ENCODE data around the gene PRDM5.

PRDM5 gene

DNA sequence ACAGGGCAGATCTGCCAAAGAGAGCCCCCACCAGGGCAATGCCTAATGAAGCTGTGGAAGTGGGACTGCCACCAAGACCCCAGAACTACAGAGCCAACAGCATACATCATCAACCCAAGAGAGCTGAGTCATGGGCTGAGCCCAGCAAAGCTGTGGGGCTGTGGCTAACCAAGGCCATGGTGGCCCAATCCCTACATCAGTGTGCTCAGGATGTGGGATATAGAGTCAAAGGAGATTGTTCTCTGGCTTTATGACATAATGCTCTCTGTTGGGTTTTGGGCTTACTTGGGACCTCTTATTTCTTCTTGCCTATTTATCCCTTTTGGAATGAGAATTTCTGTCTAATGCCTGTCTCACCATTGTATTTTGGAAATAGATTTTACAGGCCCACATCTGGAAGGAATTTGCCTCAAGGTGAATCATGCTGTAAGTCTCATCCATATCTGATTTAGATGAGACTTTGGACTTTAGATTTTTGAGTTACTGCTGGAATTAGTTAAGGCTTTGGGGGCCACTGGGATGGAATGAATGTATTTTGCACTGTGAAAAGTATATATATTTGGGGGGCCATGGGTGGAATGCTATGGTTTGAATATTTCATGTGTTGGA is 5.4 kb upstream of the PRDM5 start:
- no peak for TF ChIP-seq EGR1 (IDR thresholded peaks at IDR 0.05)
- no peak for TF ChIP-seq USF1 (IDR thresholded peaks at IDR 0.05)
- TF ChIP-seq EP300 (IDR thresholded peaks at IDR 0.05; ENCODE audit: borderline replicate concordance), result no peak
- no peak for TF ChIP-seq CEBPB (IDR thresholded peaks at IDR 0.05)
- TF ChIP-seq TAF1 (IDR thresholded peaks at IDR 0.05; ENCODE audit: low read depth), result no peak
- no peak for TF ChIP-seq NFIC (IDR thresholded peaks at IDR 0.05)
- TF ChIP-seq REST (IDR thresholded peaks at IDR 0.05; ENCODE audit: low read depth), result no peak
- no peak for TF ChIP-seq FOXM1 (IDR thresholded peaks at IDR 0.05; ENCODE audit: borderline replicate concordance, low read depth)
- TF ChIP-seq TCF12 (IDR thresholded peaks at IDR 0.05; ENCODE audit: low read depth), result no peak
- TF ChIP-seq TEAD4 (IDR thresholded peaks at IDR 0.05), result no peak
- TF ChIP-seq RAD21 (IDR thresholded peaks at IDR 0.05; ENCODE audit: low read depth), result no peak
- TF ChIP-seq ZBTB7A (IDR thresholded peaks at IDR 0.05; ENCODE audit: low read depth), result no peak
- TF ChIP-seq, protein P1, sequence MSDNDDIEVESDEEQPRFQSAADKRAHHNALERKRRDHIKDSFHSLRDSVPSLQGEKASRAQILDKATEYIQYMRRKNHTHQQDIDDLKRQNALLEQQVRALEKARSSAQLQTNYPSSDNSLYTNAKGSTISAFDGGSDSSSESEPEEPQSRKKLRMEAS (IDR thresholded peaks at IDR 0.05), result no peak
- no peak for TF ChIP-seq CREB1 (IDR thresholded peaks at IDR 0.05; ENCODE audit: low read depth)
- TF ChIP-seq YY1 (IDR thresholded peaks at IDR 0.05; ENCODE audit: low read depth), result no peak

DNA sequence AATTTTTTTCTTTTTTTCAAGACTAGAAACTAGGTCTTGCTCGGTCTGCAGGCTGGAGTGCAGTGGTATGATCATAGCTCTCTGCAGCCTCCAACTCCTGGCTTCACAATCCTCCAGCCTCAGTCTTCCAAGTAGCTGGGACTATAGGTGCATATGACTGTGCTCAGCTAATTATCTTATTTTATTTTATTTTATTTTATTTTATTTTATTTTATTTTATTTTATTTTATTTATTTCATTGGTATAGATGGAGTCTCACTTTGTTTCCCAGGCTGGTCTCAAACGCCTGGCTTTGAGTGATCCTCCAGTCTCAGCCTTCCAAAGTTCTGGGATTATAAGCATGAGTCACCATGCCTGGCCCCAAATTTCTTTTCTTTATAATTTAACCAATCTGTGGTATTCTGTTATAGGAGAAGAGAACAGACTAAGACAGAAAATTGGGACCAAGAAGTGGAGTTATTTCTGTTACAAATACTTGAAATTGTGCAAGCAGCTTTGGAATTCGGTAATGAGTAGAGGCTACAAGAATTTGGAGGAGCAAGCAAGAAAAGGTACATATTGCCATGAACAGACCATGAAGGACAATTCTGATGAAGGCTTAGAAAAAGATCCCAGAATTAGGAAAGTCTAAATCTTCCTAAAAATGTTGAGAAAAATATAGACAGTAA is 4.0 kb upstream of the PRDM5 start:
- TF ChIP-seq TCF12 (IDR thresholded peaks at IDR 0.05; ENCODE audit: low read depth) (no peak), TAF1 (IDR thresholded peaks at IDR 0.05; ENCODE audit: low read depth) (no peak), EP300 (IDR thresholded peaks at IDR 0.05; ENCODE audit: borderline replicate concordance) (no peak), USF1 (IDR thresholded peaks at IDR 0.05) (no peak), NFIC (IDR thresholded peaks at IDR 0.05) (no peak), TEAD4 (IDR thresholded peaks at IDR 0.05) (no peak)
- TF ChIP-seq, protein P1 (IDR thresholded peaks at IDR 0.05), result no peak

DNA sequence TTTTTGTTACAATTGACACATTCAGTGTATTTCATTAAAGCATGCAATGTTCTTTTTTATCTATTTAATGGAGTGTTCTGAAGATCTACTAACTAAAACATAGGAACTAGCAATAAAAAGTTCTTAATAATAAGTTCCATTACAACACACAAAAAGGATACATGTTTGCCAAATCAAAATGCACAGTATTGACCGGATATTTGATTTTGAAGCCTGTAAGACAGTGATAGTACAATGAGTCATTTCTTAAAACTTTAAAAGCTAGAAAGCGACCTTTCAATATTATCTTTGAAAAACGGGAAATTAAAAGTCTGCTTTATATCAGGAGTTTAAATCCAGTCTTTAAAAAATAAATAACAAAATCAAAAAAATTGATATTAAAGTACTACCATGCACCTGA is 2.4 kb upstream of the PRDM5 start:
- TF ChIP-seq FOXM1 (IDR thresholded peaks at IDR 0.05; ENCODE audit: borderline replicate concordance, low read depth) (no peak), TEAD4 (IDR thresholded peaks at IDR 0.05) (no peak), NFIC (IDR thresholded peaks at IDR 0.05) (no peak), REST (IDR thresholded peaks at IDR 0.05; ENCODE audit: low read depth) (no peak), EP300 (IDR thresholded peaks at IDR 0.05; ENCODE audit: borderline replicate concordance) (no peak), TCF12 (IDR thresholded peaks at IDR 0.05; ENCODE audit: low read depth) (no peak), ZBTB7A (IDR thresholded peaks at IDR 0.05; ENCODE audit: low read depth) (no peak), CREB1 (IDR thresholded peaks at IDR 0.05; ENCODE audit: low read depth) (no peak), USF1 (IDR thresholded peaks at IDR 0.05) (no peak), YY1 (IDR thresholded peaks at IDR 0.05; ENCODE audit: low read depth) (no peak)
- TF ChIP-seq, protein P1 (IDR thresholded peaks at IDR 0.05), result no peak

- TF ChIP-seq RAD21 (IDR thresholded peaks at IDR 0.05; ENCODE audit: low read depth) (no peak), ZBTB7A (IDR thresholded peaks at IDR 0.05; ENCODE audit: low read depth) (no peak), EP300 (IDR thresholded peaks at IDR 0.05; ENCODE audit: borderline replicate concordance) (no peak), TAF1 (IDR thresholded peaks at IDR 0.05; ENCODE audit: low read depth) (no peak), TCF12 (IDR thresholded peaks at IDR 0.05; ENCODE audit: low read depth) (no peak), EGR1 (IDR thresholded peaks at IDR 0.05) (no peak), YY1 (IDR thresholded peaks at IDR 0.05; ENCODE audit: low read depth) (no peak), FOXM1 (IDR thresholded peaks at IDR 0.05; ENCODE audit: borderline replicate concordance, low read depth) (no peak), CREB1 (IDR thresholded peaks at IDR 0.05; ENCODE audit: low read depth) (no peak), NFIC (IDR thresholded peaks at IDR 0.05) (no peak), CEBPB (IDR thresholded peaks at IDR 0.05) (no peak), REST (IDR thresholded peaks at IDR 0.05; ENCODE audit: low read depth) (no peak)
These were observed 639 bp upstream of the PRDM5 start for GRCh38 chr4:120923207-120923522.
